A549 (cell line): ENCODE data around the gene SMAP1. TPM values are rescaled to one million over a fixed set of nuclear protein-coding genes. Genes with fewer than 3 reads are reported as not detected.

ENCODE experiments used
- ATAC-seq, 2 experiments: fragments of 200-7000 bp in 1 of 2; fragments of >200 bp in 1 of 2; cut with Nextera tagmentation in 1 of 2; cut with Tn5 transposase in 1 of 2; 3 replicates each; pipeline versions ENCODE4 v1.8.0 to v1.9.1; 2018 to 2020; ENCODE audit warnings: mild to moderate bottlenecking in 1 of 2, moderate library complexity in 1 of 2
- CTCF ChIA-PET: fragments of 300-600 bp; sonication (Branson Sonifier 250); formaldehyde crosslinking; extraction: SDS; loops from one replicate; lab custom pipeline; 2021; ENCODE audit warnings: antibody characterized with exemption, inconsistent platforms; lab: Yijun Ruan, JAX
- POLR2A ChIA-PET: fragments of 350-600 bp; formaldehyde crosslinking; extraction: SDS; loops from one replicate; lab custom pipeline; 2021; ENCODE audit warnings: antibody characterized with exemption, inconsistent platforms; lab: Yijun Ruan, JAX
- DNase-seq, 2 experiments: peaks; one replicate each; pipeline versions ENCODE4 v3.0.0 to v3.0.0-alpha.2; 2011 to 2016; ENCODE audit warnings: low read depth in 1 of 2, low spot score in 1 of 2
- FAIRE-seq: peaks from 2 replicates; lab custom pipeline; 2011; peaks lifted over from hg19 to GRCh38; lab: Jason Lieb, UNC
- H3K27ac ChIP-seq, 2 experiments: fragments of >200 bp; sonication (Bioruptor Twin); formaldehyde crosslinking; 3 replicates each; pipeline ENCODE4 v1.5.1; 2016 to 2017
- H3K4me1 ChIP-seq: fragments of >200 bp; sonication (Bioruptor Twin); formaldehyde crosslinking; 3 replicates; pipeline ENCODE4 v1.6.1; 2016
- H3K4me2 ChIP-seq: fragments of >200 bp; sonication (Bioruptor Twin); formaldehyde crosslinking; 3 replicates; pipeline ENCODE4 v1.6.1; 2016
- H3K4me3 ChIP-seq: fragments of >200 bp; sonication (Bioruptor Twin); formaldehyde crosslinking; 3 replicates; pipeline ENCODE4 v1.5.1; 2016
- H3K9me3 ChIP-seq: fragments of >200 bp; sonication (Bioruptor Twin); formaldehyde crosslinking; 3 replicates; pipeline ENCODE4 v1.6.1; 2016
- BCL3 ChIP-seq: fragments of >200 bp; sonication (Bioruptor Twin); formaldehyde crosslinking; IDR thresholded peaks from 3 replicates; pipeline ENCODE4 v1.6.1; 2016
- BHLHE40 ChIP-seq: IDR thresholded peaks from 2 replicates; pipeline ENCODE4 v1.6.1; 2012; ENCODE audit warnings: low read depth, low read length, inconsistent platforms
- CEBPB ChIP-seq, 2 experiments: fragments of >200 bp in 1 of 2; sonication (Bioruptor Twin) in 1 of 2; formaldehyde crosslinking in 1 of 2; IDR thresholded peaks; 2 replicates each; pipeline ENCODE4 v1.6.1; 2012 to 2016
- CTCF ChIP-seq: fragments of >200 bp; sonication (Bioruptor Twin); formaldehyde crosslinking; IDR thresholded peaks from 3 replicates; pipeline ENCODE4 v1.5.1; 2016
- ESRRA ChIP-seq: fragments of 150-350 bp; IDR thresholded peaks from 2 replicates; pipeline ENCODE4 v1.6.1; 2014; ENCODE audit warnings: mild to moderate bottlenecking, low read length, borderline replicate concordance
- FOSB ChIP-seq: fragments of 250-450 bp; sonication (Bioruptor Pico); IDR thresholded peaks from 2 replicates; pipeline ENCODE4 v1.5.0; 2020; ENCODE audit warnings: mild to moderate bottlenecking, moderate library complexity
- HOXB13 ChIP-seq: fragments of 250-450 bp; sonication (Bioruptor Pico); IDR thresholded peaks from 2 replicates; pipeline ENCODE4 v1.5.0; 2020; ENCODE audit warnings: low read depth, mild to moderate bottlenecking, moderate library complexity
- JUNB ChIP-seq: fragments of >200 bp; sonication (Bioruptor Twin); formaldehyde crosslinking; IDR thresholded peaks from 2 replicates; pipeline ENCODE4 v1.6.1; 2016
- NPAS2 ChIP-seq: fragments of 250-450 bp; sonication (Bioruptor Pico); IDR thresholded peaks from 2 replicates; pipeline ENCODE4 v1.8.0; 2022; ENCODE audit warnings: mild to moderate bottlenecking, moderate library complexity, borderline replicate concordance
- POLR2A ChIP-seq: IDR thresholded peaks from 2 replicates; pipeline ENCODE4 v1.6.1; 2012; ENCODE audit warnings: mild to moderate bottlenecking, low read length
- RAD21 ChIP-seq, 2 experiments: fragments of >200 bp in 1 of 2; sonication (Bioruptor Twin) in 1 of 2; formaldehyde crosslinking in 1 of 2; IDR thresholded peaks in 1 of 2; conservative IDR thresholded peaks in 1 of 2; 2 replicates in 1 of 2; 3 replicates in 1 of 2; pipeline ENCODE4 v1.6.1; 2012 to 2018; ENCODE audit warnings: inconsistent platforms in 1 of 2
- REST ChIP-seq: fragments of 200-600 bp; sonication (generic); IDR thresholded peaks from 2 replicates; pipeline ENCODE4 v1.6.1; 2016; ENCODE audit warnings: antibody characterized with exemption, mild to moderate bottlenecking, moderate library complexity
- SMC3 ChIP-seq: fragments of >200 bp; sonication (Bioruptor Twin); formaldehyde crosslinking; IDR thresholded peaks from 3 replicates; pipeline ENCODE4 v1.6.1; 2018; ENCODE audit warnings: inconsistent platforms
- ZC3H11A ChIP-seq: fragments of 450-650 bp; IDR thresholded peaks from 2 replicates; pipeline ENCODE4 v1.6.1; 2014; ENCODE audit warnings: antibody characterized with exemption, mild to moderate bottlenecking
- ZFP36 ChIP-seq: fragments of 450-650 bp; IDR thresholded peaks from 2 replicates; pipeline ENCODE4 v1.6.1; 2014; ENCODE audit warnings: borderline replicate concordance; ENCODE audit not compliant: partially characterized antibody
- WGBS: methylation state at CpG from one replicate; pipeline ENCODE4 v1.1.6; 2017; ENCODE audit errors: missing lambda C conversion rate; 5-methylcytosine and 5-hydroxymethylcytosine counted together
- polyA plus RNA-seq, 4 experiments: library from polyadenylated mRNA; depleted of rRNA in 3 of 4; stranded (reverse); fragments of >200 nt; fragmentation: RNase III in 1 of 4; extraction: RNeasy Plus Mini Kit Qiagen cat#74134 plus additional on column Dnase treatment in 1 of 4; gene quantifications; 2 replicates in 3 of 4; 3 replicates in 1 of 4; pipeline ENCODE4 v1.2.3, GENCODE V29; 2011 to 2017
- TF ChIP-seq, protein P1 (sequence below): IDR thresholded peaks from 2 replicates; pipeline ENCODE4 v1.6.1; 2012; ENCODE audit warnings: low read depth, borderline replicate concordance

SMAP1 gene
- polyA plus RNA-seq, 2 of the 4 experiments (the other 2 are of a cell fraction) = 15.6 to 27.8 TPM

DNA sequence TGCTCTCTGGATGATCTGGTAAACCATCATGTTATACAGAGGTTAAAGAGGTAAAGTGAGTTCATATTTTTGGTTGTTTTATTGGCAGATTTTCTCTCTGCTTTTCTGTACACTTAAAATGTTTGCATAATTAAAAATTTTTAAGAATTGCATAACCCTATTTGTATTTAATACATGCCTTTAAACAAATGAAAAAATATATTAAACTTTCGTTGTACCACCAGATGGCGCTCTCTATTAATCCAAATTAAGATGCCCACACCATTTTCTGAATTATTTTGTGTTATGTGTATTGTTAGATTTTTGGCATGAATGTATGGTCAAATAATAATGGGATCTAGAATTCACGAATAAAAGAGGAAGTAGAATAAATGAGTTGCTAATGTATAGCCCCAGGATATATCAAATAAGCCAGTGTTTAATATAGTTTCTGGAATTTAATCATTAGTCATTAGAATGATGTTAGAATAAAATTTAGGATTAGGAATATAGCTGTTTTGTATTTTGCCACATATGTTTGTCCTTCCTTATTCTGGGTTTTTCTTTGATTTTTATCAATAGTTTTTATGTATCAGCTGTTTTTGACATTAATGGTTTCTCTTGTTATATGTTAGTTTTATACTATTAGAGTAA is 38.9 kb downstream of the SMAP1 start:
- DNase-seq = peak; percentile 7 to 41
- TF ChIP-seq RAD21 (conservative IDR thresholded peaks at IDR 0.05 in 1 of 2, IDR thresholded peaks at IDR 0.05 in 1 of 2) (peak; percentile 52 to 67), REST (no peak), BCL3 (no peak), SMC3 (peak; percentile 63), ESRRA (no peak), CTCF (peak; percentile 79), NPAS2 (CRISPR knock-in tag) (no peak), CEBPB (IDR thresholded peaks at IDR 0.05) (peak in 1 of 2 experiments; percentile 4; a peak in 1 of 4 replicates)
- TF ChIP-seq, protein P1, sequence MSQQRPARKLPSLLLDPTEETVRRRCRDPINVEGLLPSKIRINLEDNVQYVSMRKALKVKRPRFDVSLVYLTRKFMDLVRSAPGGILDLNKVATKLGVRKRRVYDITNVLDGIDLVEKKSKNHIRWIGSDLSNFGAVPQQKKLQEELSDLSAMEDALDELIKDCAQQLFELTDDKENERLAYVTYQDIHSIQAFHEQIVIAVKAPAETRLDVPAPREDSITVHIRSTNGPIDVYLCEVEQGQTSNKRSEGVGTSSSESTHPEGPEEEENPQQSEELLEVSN = no peak
- H3K27ac ChIP-seq = no peak overlapping the region
- peaks cover 4% of the 10 kb centered on the region; the same call in 2 of the 3 replicates for H3K4me1 ChIP-seq
- H3K4me3 ChIP-seq = no peak overlapping the region
- WGBS = 0% methylated on average over 3 of the region's 3 CpGs
- no peak for ATAC-seq
- ChIA-PET CTCF (interaction anchor here (0.9 to 3.0 kb wide), 6 partner anchors 12 to 249 kb away, joined by 3 to 36 read pairs (median 6); partner anchors contain the start of gene SMAP1), POLR2A (no interaction called here)
- no peak overlapping the region for H3K4me2 ChIP-seq
- no peaks in the 10 kb centered on the region for H3K9me3 ChIP-seq
- FAIRE-seq = no peak

GRCh38 chr6:70707893-70708292 is 40.2 kb downstream of the SMAP1 start:
- Histone ChIP-seq H3K4me3 (no peak overlapping the region), H3K4me1 (peaks cover 4% of the 10 kb centered on the region; the same call in 2 of the 3 replicates), H3K9me3 (no peaks in the 10 kb centered on the region), H3K4me2 (no peak overlapping the region), H3K27ac (no peak overlapping the region)
- ATAC-seq = no peak
- no peak for FAIRE-seq
- WGBS = 86% methylated on average over 2 of the region's 2 CpGs
- TF ChIP-seq FOSB (CRISPR knock-in tag) (no peak), POLR2A (no peak), ZC3H11A (no peak), JUNB (no peak), CTCF (no peak), BHLHE40 (no peak), REST (no peak), ZFP36 (no peak), HOXB13 (CRISPR knock-in tag) (no peak)
- TF ChIP-seq, protein P1 = no peak
- ChIA-PET POLR2A (no interaction called here), CTCF (interaction anchor here (1.3 to 3.0 kb wide), 5 partner anchors 13 to 248 kb away, joined by 3 to 36 read pairs (median 6); partner anchors contain the start of gene SMAP1)
- no peak for DNase-seq
